Neural cell (in vitro differentiated cells): ENCODE data around the gene DDHD1. TPM values are rescaled to one million over a fixed set of nuclear protein-coding genes. Genes with fewer than 3 reads are reported as not detected.

Experiments
- H2AFZ ChIP-seq: fragments of 200-600, 300-800 bp; sonication (generic), shearing (Covaris generic); 2 replicates; pipeline ENCODE4 v1.6.0; 2014; ENCODE audit warnings: low read depth, mild to moderate bottlenecking, antibody characterized with exemption, low read length, moderate library complexity
- H3F3A ChIP-seq: fragments of 200-600 bp; shearing (Covaris generic); 2 replicates; pipeline ENCODE4 v1.6.1; 2016; ENCODE audit warnings: mild to moderate bottlenecking, moderate library complexity, mixed read lengths, antibody characterized with exemption, low read length; ENCODE audit not compliant: insufficient read depth, poor library complexity, severe bottlenecking
- H3K27ac ChIP-seq: fragments of 200-600, 300-800 bp; sonication (generic), shearing (Covaris generic); 2 replicates; pipeline ENCODE4 v1.5.1; 2014; ENCODE audit warnings: mild to moderate bottlenecking, low read length, moderate library complexity
- H3K27me3 ChIP-seq: fragments of 300-800, 200-600 bp; sonication (generic), shearing (Covaris generic); 2 replicates; pipeline ENCODE4 v1.6.0; 2014; ENCODE audit warnings: mild to moderate bottlenecking, low read depth, low read length, moderate library complexity; ENCODE audit not compliant: insufficient read depth
- H3K36me3 ChIP-seq: fragments of 300-800, 200-600 bp; sonication (generic), shearing (Covaris generic); 2 replicates; pipeline ENCODE4 v1.5.1; 2014; ENCODE audit warnings: mild to moderate bottlenecking, antibody characterized with exemption, low read length, moderate library complexity; ENCODE audit not compliant: insufficient read depth
- H3K4me2 ChIP-seq: fragments of 300-800, 200-600 bp; sonication (generic), shearing (Covaris generic); 2 replicates; pipeline ENCODE4 v1.6.0; 2014; ENCODE audit warnings: mild to moderate bottlenecking, low read length
- H3K4me3 ChIP-seq: fragments of 300-800, 200-600 bp; sonication (generic), shearing (Covaris generic); 2 replicates; pipeline ENCODE4 v1.5.1; 2014; ENCODE audit warnings: mild to moderate bottlenecking, low read length, moderate library complexity
- H3K79me2 ChIP-seq: fragments of 200-600 bp; shearing (Covaris generic); replicated peaks from 2 replicates; pipeline ENCODE4 v1.6.0; 2014; ENCODE audit warnings: mild to moderate bottlenecking, low read length, moderate library complexity; ENCODE audit not compliant: insufficient read depth
- H3K9ac ChIP-seq: fragments of 300-800, 200-600 bp; sonication (generic), shearing (Covaris generic); 2 replicates; pipeline ENCODE4 v1.6.1; 2016; ENCODE audit warnings: mild to moderate bottlenecking, low read length, mixed read lengths
- H3K9me2 ChIP-seq: fragments of 200-600 bp; shearing (Covaris generic); 2 replicates; pipeline ENCODE4 v1.6.1; 2016; ENCODE audit warnings: mild to moderate bottlenecking, low read length, mixed read lengths; ENCODE audit not compliant: insufficient read depth
- H3K9me3 ChIP-seq: fragments of 200-600, 300-800 bp; sonication (generic), shearing (Covaris generic); 2 replicates; pipeline ENCODE4 v1.6.1; 2016; ENCODE audit warnings: mild to moderate bottlenecking, mixed run types, low read length, moderate library complexity, mixed read lengths
- H4K20me1 ChIP-seq: fragments of 200-600 bp; shearing (Covaris generic); 2 replicates; pipeline ENCODE4 v1.6.1; 2016; ENCODE audit warnings: mild to moderate bottlenecking, mixed run types; ENCODE audit not compliant: insufficient read depth
- EP300 ChIP-seq: fragments of 450-650 bp; conservative IDR thresholded peaks from 2 replicates; pipeline ENCODE4 v1.6.1; 2014; ENCODE audit warnings: antibody characterized with exemption, mild to moderate bottlenecking, moderate library complexity; ENCODE audit not compliant: poor library complexity, severe bottlenecking
- EZH2 ChIP-seq: fragments of 200-600, 300-800 bp; shearing (Covaris generic), sonication (generic); IDR thresholded peaks from 2 replicates; pipeline ENCODE4 v1.6.1; 2014; ENCODE audit warnings: antibody characterized with exemption, low read length, borderline replicate concordance, mild to moderate bottlenecking; ENCODE audit not compliant: insufficient read depth, poor library complexity, severe bottlenecking
- MXI1 ChIP-seq: fragments of 450-650 bp; conservative IDR thresholded peaks from 2 replicates; pipeline ENCODE4 v1.6.1; 2014; ENCODE audit warnings: antibody characterized with exemption, mild to moderate bottlenecking; ENCODE audit not compliant: poor library complexity, severe bottlenecking
- POLR2AphosphoS5 ChIP-seq: IDR thresholded peaks from 2 replicates; pipeline ENCODE4 v1.6.1; 2012
- RAD21 ChIP-seq: fragments of 450-650 bp; conservative IDR thresholded peaks from 2 replicates; pipeline ENCODE4 v1.6.1; 2014; ENCODE audit warnings: antibody characterized with exemption, mild to moderate bottlenecking, moderate library complexity
- SMC3 ChIP-seq: fragments of 450-650 bp; conservative IDR thresholded peaks from 2 replicates; pipeline ENCODE4 v1.6.1; 2014; ENCODE audit warnings: antibody characterized with exemption, mild to moderate bottlenecking, moderate library complexity; ENCODE audit not compliant: poor library complexity
- TAF1 ChIP-seq: IDR thresholded peaks from 2 replicates; pipeline ENCODE4 v1.6.1; 2012; ENCODE audit warnings: low read depth
- polyA plus RNA-seq: library from polyadenylated mRNA; depleted of rRNA; stranded (reverse); fragments of >200 nt; gene quantifications from 2 replicates; pipeline ENCODE4 v1.2.3, GENCODE V29; 2014
- TF ChIP-seq, protein P1 (sequence below): IDR thresholded peaks from 2 replicates; pipeline ENCODE4 v1.6.1; 2012; ENCODE audit warnings: borderline replicate concordance
- TF ChIP-seq, protein P2 (sequence below): fragments of 450-650 bp; IDR thresholded peaks from 2 replicates; pipeline ENCODE4 v1.5.1; 2014; ENCODE audit warnings: antibody characterized with exemption, mild to moderate bottlenecking, moderate library complexity; ENCODE audit not compliant: poor library complexity, severe bottlenecking

DDHD1 gene
- polyA plus RNA-seq, 1 donor from 2014 or later, result 13.9 TPM

GRCh38 chr14:53032838-53033390 is 120.2 kb downstream of the DDHD1 start:
- Histone ChIP-seq H3K27ac (no peak overlapping the region), H3K9me3 (no peaks in the 10 kb centered on the region), H3K36me3 (peaks cover under 1% of the 10 kb centered on the region), H3K4me2 (no peak overlapping the region), H3K9ac (no peak overlapping the region), H3K9me2 (no peaks in the 10 kb centered on the region), H3K27me3 (no peaks in the 10 kb centered on the region), H3F3A (no peaks in the 10 kb centered on the region), H2AFZ (no peak overlapping the region), H3K4me3 (no peak overlapping the region), H3K79me2 (no peaks in the 10 kb centered on the region), H4K20me1 (no peaks in the 10 kb centered on the region)
- TF ChIP-seq, protein P1, sequence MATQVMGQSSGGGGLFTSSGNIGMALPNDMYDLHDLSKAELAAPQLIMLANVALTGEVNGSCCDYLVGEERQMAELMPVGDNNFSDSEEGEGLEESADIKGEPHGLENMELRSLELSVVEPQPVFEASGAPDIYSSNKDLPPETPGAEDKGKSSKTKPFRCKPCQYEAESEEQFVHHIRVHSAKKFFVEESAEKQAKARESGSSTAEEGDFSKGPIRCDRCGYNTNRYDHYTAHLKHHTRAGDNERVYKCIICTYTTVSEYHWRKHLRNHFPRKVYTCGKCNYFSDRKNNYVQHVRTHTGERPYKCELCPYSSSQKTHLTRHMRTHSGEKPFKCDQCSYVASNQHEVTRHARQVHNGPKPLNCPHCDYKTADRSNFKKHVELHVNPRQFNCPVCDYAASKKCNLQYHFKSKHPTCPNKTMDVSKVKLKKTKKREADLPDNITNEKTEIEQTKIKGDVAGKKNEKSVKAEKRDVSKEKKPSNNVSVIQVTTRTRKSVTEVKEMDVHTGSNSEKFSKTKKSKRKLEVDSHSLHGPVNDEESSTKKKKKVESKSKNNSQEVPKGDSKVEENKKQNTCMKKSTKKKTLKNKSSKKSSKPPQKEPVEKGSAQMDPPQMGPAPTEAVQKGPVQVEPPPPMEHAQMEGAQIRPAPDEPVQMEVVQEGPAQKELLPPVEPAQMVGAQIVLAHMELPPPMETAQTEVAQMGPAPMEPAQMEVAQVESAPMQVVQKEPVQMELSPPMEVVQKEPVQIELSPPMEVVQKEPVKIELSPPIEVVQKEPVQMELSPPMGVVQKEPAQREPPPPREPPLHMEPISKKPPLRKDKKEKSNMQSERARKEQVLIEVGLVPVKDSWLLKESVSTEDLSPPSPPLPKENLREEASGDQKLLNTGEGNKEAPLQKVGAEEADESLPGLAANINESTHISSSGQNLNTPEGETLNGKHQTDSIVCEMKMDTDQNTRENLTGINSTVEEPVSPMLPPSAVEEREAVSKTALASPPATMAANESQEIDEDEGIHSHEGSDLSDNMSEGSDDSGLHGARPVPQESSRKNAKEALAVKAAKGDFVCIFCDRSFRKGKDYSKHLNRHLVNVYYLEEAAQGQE, result no peak
- TF ChIP-seq TAF1 (no peak), MXI1 (no peak), EZH2 (no peak), POLR2AphosphoS5 (no peak), RAD21 (no peak), EP300 (no peak), SMC3 (no peak)
- TF ChIP-seq, protein P2, sequence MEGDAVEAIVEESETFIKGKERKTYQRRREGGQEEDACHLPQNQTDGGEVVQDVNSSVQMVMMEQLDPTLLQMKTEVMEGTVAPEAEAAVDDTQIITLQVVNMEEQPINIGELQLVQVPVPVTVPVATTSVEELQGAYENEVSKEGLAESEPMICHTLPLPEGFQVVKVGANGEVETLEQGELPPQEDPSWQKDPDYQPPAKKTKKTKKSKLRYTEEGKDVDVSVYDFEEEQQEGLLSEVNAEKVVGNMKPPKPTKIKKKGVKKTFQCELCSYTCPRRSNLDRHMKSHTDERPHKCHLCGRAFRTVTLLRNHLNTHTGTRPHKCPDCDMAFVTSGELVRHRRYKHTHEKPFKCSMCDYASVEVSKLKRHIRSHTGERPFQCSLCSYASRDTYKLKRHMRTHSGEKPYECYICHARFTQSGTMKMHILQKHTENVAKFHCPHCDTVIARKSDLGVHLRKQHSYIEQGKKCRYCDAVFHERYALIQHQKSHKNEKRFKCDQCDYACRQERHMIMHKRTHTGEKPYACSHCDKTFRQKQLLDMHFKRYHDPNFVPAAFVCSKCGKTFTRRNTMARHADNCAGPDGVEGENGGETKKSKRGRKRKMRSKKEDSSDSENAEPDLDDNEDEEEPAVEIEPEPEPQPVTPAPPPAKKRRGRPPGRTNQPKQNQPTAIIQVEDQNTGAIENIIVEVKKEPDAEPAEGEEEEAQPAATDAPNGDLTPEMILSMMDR, result no peak

GRCh38 chr14:53032161-53032803 is 120.8 kb downstream of the DDHD1 start:
- Histone ChIP-seq H3K79me2 (no peaks in the 10 kb centered on the region), H3K27ac (no peak overlapping the region), H3K9me2 (no peaks in the 10 kb centered on the region)

More at GRCh38 chr14:53032161-53032803, 120.8 kb downstream of the DDHD1 start:
- no peaks in the 10 kb centered on the region for H3F3A ChIP-seq
- no peak overlapping the region for H3K9ac ChIP-seq
- no peaks in the 10 kb centered on the region for H3K36me3 ChIP-seq
- H3K4me2 ChIP-seq, result no peak overlapping the region
- H4K20me1 ChIP-seq, result no peaks in the 10 kb centered on the region
- no peak overlapping the region for H3K4me3 ChIP-seq
- H2AFZ ChIP-seq, result no peak overlapping the region
- TF ChIP-seq SMC3 (no peak), POLR2AphosphoS5 (no peak), EZH2 (no peak), RAD21 (no peak), MXI1 (no peak), TAF1 (no peak), EP300 (no peak)
- TF ChIP-seq, protein P1, result no peak
- TF ChIP-seq, protein P2, result no peak
- no peaks in the 10 kb centered on the region for H3K9me3 ChIP-seq
- H3K27me3 ChIP-seq, result no peaks in the 10 kb centered on the region
